Caco-2 (cell line): Measurements from ENCODE around the gene CBX2. TPM values are rescaled to one million over a fixed set of nuclear protein-coding genes. Genes with fewer than 3 reads are reported as not detected.
A peak's percentile ranks its signal among the peaks of the same experiment; 100 is the strongest.

Experiments used
- BruUV-seq: library from RNA; stranded (reverse); fragments of 400-500 nt; replicated peaks from 2 replicates; lab custom pipeline; 2021; lab: Mats Ljungman, UMichigan
- CTCF ChIA-PET: fragments of 300-600 bp; sonication (Branson Sonifier 250); formaldehyde crosslinking; loops from one replicate; lab custom pipeline; 2022; ENCODE audit warnings: antibody characterized with exemption; lab: Charles Lee
- POLR2A ChIA-PET: fragments of 300-600 bp; sonication (Branson Sonifier 250); formaldehyde crosslinking; loops from one replicate; lab custom pipeline; 2022; ENCODE audit warnings: antibody characterized with exemption; lab: Charles Lee
- DNase-seq, 2 experiments: peaks; one replicate each; pipeline versions ENCODE4 v3.0.0 to v3.0.0-alpha.2; 2020 to 2022
- H3K27me3 ChIP-seq: replicated peaks from 2 replicates; pipeline ENCODE4 v1.6.0; 2011; ENCODE audit warnings: low read length; ENCODE audit not compliant: control insufficient read depth, insufficient read depth
- H3K36me3 ChIP-seq: 2 replicates; pipeline ENCODE4 v1.5.1; 2011; ENCODE audit warnings: low read length; ENCODE audit not compliant: control insufficient read depth, insufficient read depth
- H3K4me1 ChIP-seq: fragments of 250-450 bp; sonication (Bioruptor Pico); 2 replicates; pipeline ENCODE4 v1.5.1; 2020; ENCODE audit warnings: mild to moderate bottlenecking
- H3K4me3 ChIP-seq: 2 replicates; pipeline ENCODE4 v1.5.1; 2011; ENCODE audit warnings: low read depth, mild to moderate bottlenecking, control low read depth, low read length
- H3K9me3 ChIP-seq: fragments of 250-450 bp; sonication (Bioruptor Pico); 2 replicates; pipeline ENCODE4 v1.5.1; 2020; ENCODE audit warnings: mild to moderate bottlenecking, moderate library complexity
- H3K27ac Mint-ChIP-seq: one replicate; pipeline ENCODE4 v1.8.0; 2022; ENCODE audit warnings: mixed read lengths; ENCODE audit not compliant: unreplicated experiment
- H3K27me3 Mint-ChIP-seq: one replicate; pipeline ENCODE4 v1.8.0; 2022; ENCODE audit warnings: mixed read lengths; ENCODE audit not compliant: insufficient read depth, unreplicated experiment
- H3K36me3 Mint-ChIP-seq: one replicate; pipeline ENCODE4 v1.8.0; 2022; ENCODE audit warnings: mild to moderate bottlenecking, mixed read lengths; ENCODE audit not compliant: insufficient read depth, unreplicated experiment
- H3K4me1 Mint-ChIP-seq: one replicate; pipeline ENCODE4 v1.8.0; 2022; ENCODE audit warnings: low read depth, mixed read lengths; ENCODE audit not compliant: unreplicated experiment
- H3K4me3 Mint-ChIP-seq: one replicate; pipeline ENCODE4 v1.8.0; 2022; ENCODE audit warnings: mild to moderate bottlenecking, moderate library complexity, mixed read lengths; ENCODE audit not compliant: unreplicated experiment
- H3K9me3 Mint-ChIP-seq: one replicate; pipeline ENCODE4 v1.8.0; 2022; ENCODE audit warnings: mixed read lengths; ENCODE audit not compliant: unreplicated experiment
- intact Hi-C: fragments of 100-400 bp; cut with micrococcal nuclease; formaldehyde crosslinking; loops from one replicate; pipeline ENCODE4 v1.10.0; 2022; ENCODE audit not compliant: unreplicated experiment
- total RNA-seq: library from RNA; stranded (reverse); gene quantifications from 2 replicates; pipeline ENCODE4 v1.2.3, GENCODE V29; 2022
- TF ChIP-seq, protein P1 (sequence below), 2 experiments: fragments of 200-600 bp in 1 of 2; IDR thresholded peaks; 1 replicate in 1 of 2; 2 replicates in 1 of 2; pipeline versions ENCODE4 v1.5.1 to v1.8.0; 2011 to 2022; ENCODE audit warnings: antibody characterized with exemption in 1 of 2, control low read depth in 1 of 2, inconsistent platforms in 1 of 2, low read depth in 1 of 2, low read length in 1 of 2, mild to moderate bottlenecking in 1 of 2, moderate library complexity in 1 of 2; ENCODE audit not compliant: insufficient read depth in 1 of 2, severe bottlenecking in 1 of 2, unreplicated experiment in 1 of 2

The CBX2 gene
- total RNA-seq, 1 experiment from 2014 or later: 52.8 TPM

DNA sequence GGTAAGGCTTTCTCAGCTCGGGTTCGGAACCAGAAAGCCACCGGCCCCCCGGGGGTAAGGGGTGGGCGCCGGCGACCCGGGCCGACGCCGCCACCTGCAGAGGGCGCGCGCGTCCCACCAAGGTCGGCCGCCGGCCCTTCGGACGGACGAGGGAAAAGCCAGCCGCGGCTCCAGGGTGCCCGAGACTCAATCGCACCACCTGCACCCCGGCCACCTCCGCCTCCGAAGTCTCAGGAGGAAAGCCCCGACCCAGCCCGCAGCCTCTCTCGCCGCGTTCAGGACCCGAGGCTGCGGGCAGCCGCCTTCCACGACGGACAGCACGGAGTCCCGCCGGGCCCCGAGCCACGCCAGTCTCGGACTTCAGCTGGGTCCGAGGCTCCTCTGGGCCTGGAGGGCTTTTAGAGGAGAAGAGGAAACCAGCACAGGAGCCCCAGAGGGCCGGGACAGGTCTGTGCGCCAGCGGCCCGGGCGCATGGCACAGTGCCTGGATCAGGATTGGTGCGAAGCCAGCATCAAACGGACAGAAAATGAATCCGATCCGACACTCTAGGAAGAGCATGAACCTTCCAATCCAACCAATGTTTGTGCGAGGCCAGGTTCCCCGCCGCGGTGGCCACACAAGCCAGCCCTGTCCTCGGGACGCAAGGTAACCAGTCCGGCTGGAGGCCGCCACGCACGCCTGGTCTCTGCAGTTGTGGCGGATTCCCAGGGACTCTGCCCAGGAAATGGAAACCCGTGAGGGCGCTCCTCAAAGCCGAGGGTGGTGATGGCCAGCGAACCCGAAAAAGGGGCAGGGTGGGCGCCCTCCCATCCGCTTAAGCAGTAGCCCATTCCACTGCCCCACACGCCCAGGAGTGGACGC lies 12.2 kb downstream of the CBX2 start:
- Histone ChIP-seq H3K36me3 (no peaks in the 10 kb centered on the region), H3K4me3 (no peak overlapping the region), H3K27me3 (no peaks in the 10 kb centered on the region), H3K9me3 (no peaks in the 10 kb centered on the region), H3K4me1 (no peaks in the 10 kb centered on the region; the same call in 1 of the 2 replicates)
- TF ChIP-seq, protein P1, sequence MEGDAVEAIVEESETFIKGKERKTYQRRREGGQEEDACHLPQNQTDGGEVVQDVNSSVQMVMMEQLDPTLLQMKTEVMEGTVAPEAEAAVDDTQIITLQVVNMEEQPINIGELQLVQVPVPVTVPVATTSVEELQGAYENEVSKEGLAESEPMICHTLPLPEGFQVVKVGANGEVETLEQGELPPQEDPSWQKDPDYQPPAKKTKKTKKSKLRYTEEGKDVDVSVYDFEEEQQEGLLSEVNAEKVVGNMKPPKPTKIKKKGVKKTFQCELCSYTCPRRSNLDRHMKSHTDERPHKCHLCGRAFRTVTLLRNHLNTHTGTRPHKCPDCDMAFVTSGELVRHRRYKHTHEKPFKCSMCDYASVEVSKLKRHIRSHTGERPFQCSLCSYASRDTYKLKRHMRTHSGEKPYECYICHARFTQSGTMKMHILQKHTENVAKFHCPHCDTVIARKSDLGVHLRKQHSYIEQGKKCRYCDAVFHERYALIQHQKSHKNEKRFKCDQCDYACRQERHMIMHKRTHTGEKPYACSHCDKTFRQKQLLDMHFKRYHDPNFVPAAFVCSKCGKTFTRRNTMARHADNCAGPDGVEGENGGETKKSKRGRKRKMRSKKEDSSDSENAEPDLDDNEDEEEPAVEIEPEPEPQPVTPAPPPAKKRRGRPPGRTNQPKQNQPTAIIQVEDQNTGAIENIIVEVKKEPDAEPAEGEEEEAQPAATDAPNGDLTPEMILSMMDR (IDR thresholded peaks at IDR 0.05; ENCODE audit: insufficient read depth in 1 of 2, low read depth in 1 of 2, low read length in 1 of 2, severe bottlenecking in 1 of 2, unreplicated experiment in 1 of 2): peak in 1 of 2 experiments; percentile 16
- CTCF ChIA-PET: interaction anchor here (0.9 to 1.1 kb wide), 2 partner anchors 44 to 48 kb away, joined by 3 to 5 read pairs; no protein-coding TSS in a partner anchor
- no peaks in the 10 kb centered on the region for H3K4me1 Mint-ChIP-seq
- H3K9me3 Mint-ChIP-seq: no peaks in the 10 kb centered on the region
- no TSS peak for BruUV-seq
- H3K27me3 Mint-ChIP-seq: no peaks in the 10 kb centered on the region
- peaks cover 57% of the 10 kb centered on the region for H3K36me3 Mint-ChIP-seq
- POLR2A ChIA-PET: no interaction called here
- intact Hi-C loops: no loop called here
- no peak for DNase-seq
- no peak overlapping the region for H3K27ac Mint-ChIP-seq
- no peak overlapping the region for H3K4me3 Mint-ChIP-seq

DNA sequence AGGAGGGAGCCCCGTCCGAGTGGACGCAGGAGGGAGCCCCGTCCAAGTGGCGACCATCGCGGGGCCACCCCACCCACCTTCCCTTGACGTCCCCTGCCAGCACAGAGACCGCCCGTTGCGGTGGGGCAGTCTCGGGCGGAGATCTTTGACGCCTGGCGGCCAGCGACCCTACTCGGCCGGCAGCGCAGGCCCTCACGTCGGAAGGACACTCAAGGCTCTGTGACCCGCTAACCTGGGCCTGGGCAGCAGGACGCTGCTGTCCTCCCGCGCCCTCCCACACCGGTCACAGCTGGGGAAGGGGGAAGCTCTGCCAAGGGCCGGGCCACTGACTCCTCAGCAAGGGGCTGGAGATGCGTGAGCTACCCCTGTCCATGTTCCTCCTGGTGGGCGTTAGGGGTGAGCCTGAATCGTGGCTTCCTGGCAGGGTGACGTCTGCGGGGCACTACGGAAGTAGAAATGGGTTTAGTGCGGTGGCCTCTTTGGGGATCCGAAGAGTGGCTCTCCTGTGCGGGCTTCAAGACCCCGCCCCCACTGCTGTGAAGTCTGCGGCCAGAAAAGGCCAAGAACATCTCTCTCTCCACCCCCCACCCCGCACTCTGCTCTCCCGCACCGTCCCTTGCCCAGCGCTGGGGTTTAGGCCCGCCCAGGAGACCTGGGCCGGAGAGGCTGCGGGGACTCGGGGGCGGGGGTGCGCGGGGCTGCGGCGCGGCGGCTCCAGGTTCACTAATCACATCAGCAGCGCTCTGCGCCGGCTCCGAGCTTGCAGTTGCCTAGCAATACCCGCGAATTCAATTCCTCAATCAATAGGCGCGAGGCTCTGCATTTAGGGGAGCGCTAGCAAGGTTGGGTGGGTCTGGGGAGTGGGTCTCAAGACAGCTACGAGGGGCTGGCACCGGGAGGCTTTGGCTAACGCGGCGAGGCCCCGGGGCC lies 13.1 kb downstream of the CBX2 start:
- no peak overlapping the region for H3K4me3 Mint-ChIP-seq
- TF ChIP-seq, protein P1 (IDR thresholded peaks at IDR 0.05; ENCODE audit: insufficient read depth in 1 of 2, low read depth in 1 of 2, low read length in 1 of 2, severe bottlenecking in 1 of 2, unreplicated experiment in 1 of 2): no peak
- Histone ChIP-seq H3K4me3 (no peak overlapping the region), H3K36me3 (no peaks in the 10 kb centered on the region), H3K9me3 (no peaks in the 10 kb centered on the region), H3K27me3 (no peaks in the 10 kb centered on the region), H3K4me1 (peaks cover 4% of the 10 kb centered on the region; the same call in 1 of the 2 replicates)
- peaks cover 57% of the 10 kb centered on the region for H3K36me3 Mint-ChIP-seq
- DNase-seq: no peak
- intact Hi-C loops: no loop called here
- no peaks in the 10 kb centered on the region for H3K27me3 Mint-ChIP-seq
- H3K27ac Mint-ChIP-seq: no peak overlapping the region
- H3K4me1 Mint-ChIP-seq: no peaks in the 10 kb centered on the region
- BruUV-seq: no TSS peak
- no peaks in the 10 kb centered on the region for H3K9me3 Mint-ChIP-seq
- CTCF ChIA-PET: no interaction called here
- POLR2A ChIA-PET: interaction anchor here (0.6 kb wide), 1 partner anchor 14 kb away, joined by 4 read pairs; no protein-coding TSS in a partner anchor

DNA sequence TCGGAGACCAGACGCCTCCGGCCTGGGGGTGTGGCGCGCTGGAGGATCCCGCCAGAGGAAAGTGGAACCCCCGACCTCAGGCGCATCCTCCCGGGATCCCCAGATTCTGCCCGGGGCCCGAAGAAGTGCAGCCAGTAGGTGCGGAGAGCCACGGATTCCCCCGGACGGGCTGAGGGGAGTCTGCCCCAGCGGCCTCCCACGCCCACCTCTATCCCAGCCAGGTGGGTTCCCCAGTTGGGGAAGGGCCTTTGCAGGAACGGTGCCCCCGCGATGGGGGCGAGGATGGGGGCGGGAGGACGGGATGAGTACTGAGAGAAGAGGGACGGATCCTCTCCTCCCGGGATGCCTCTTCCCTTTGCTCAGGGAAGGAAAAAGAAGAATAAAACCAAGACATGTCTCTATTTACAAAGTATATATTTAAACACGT lies 13.8 kb downstream of the CBX2 start:
- H3K9me3 ChIP-seq: no peaks in the 10 kb centered on the region
- ChIA-PET CTCF (no interaction called here), POLR2A (no interaction called here)
- peaks cover 4% of the 10 kb centered on the region; the same call in 1 of the 2 replicates for H3K4me1 ChIP-seq
- Mint-ChIP-seq H3K27me3 (no peaks in the 10 kb centered on the region), H3K36me3 (peaks cover 55% of the 10 kb centered on the region), H3K4me1 (no peaks in the 10 kb centered on the region), H3K4me3 (no peak overlapping the region), H3K9me3 (no peaks in the 10 kb centered on the region), H3K27ac (no peak overlapping the region)
- H3K36me3 ChIP-seq: no peaks in the 10 kb centered on the region
- DNase-seq: no peak
- intact Hi-C loops: no loop called here
- TF ChIP-seq, protein P1 (IDR thresholded peaks at IDR 0.05; ENCODE audit: insufficient read depth in 1 of 2, low read depth in 1 of 2, low read length in 1 of 2, severe bottlenecking in 1 of 2, unreplicated experiment in 1 of 2): no peak
- no TSS peak for BruUV-seq
- H3K27me3 ChIP-seq: no peaks in the 10 kb centered on the region
- H3K4me3 ChIP-seq: no peak overlapping the region
